C4-2B (cell line): ENCODE measurements around the gene IL18.

Experiments used
- ZFX ChIP-seq: fragments of 450-650 bp; IDR thresholded peaks from 2 replicates; pipeline ENCODE4 v1.6.1; 2017
- TF ChIP-seq, protein P1 (sequence below): fragments of 450-650 bp; conservative IDR thresholded peaks from 2 replicates; pipeline ENCODE4 v1.5.1; 2017; ENCODE audit warnings: mild to moderate bottlenecking

- TF ChIP-seq, protein P1, sequence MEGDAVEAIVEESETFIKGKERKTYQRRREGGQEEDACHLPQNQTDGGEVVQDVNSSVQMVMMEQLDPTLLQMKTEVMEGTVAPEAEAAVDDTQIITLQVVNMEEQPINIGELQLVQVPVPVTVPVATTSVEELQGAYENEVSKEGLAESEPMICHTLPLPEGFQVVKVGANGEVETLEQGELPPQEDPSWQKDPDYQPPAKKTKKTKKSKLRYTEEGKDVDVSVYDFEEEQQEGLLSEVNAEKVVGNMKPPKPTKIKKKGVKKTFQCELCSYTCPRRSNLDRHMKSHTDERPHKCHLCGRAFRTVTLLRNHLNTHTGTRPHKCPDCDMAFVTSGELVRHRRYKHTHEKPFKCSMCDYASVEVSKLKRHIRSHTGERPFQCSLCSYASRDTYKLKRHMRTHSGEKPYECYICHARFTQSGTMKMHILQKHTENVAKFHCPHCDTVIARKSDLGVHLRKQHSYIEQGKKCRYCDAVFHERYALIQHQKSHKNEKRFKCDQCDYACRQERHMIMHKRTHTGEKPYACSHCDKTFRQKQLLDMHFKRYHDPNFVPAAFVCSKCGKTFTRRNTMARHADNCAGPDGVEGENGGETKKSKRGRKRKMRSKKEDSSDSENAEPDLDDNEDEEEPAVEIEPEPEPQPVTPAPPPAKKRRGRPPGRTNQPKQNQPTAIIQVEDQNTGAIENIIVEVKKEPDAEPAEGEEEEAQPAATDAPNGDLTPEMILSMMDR: no peak
- TF ChIP-seq ZFX: no peak
Observed at GRCh38 chr11:112150517-112150916, 13.4 kb downstream of the IL18 start.
